Pancreas (tissue), 10 donors: ENCODE results near the gene FAM181A. TPM values are rescaled to one million over a fixed set of nuclear protein-coding genes. Genes with fewer than 3 reads are reported as not detected.
A peak's percentile ranks its signal among the peaks of the same experiment; 100 is the strongest.

Experiments used
- ATAC-seq, 4 donors: fragments of 200-7000 bp; cut with Tn5 transposase; one replicate each; pipeline versions ENCODE4 v1.8.0 to v1.9.1; 2020; ENCODE audit warnings: mild to moderate bottlenecking in 4 of 4, moderate library complexity in 4 of 4
- DNase-seq, 6 donors: peaks; one replicate each; pipeline ENCODE4 v3.0.0-alpha.2; 2020
- FAIRE-seq: peaks from 2 replicates; lab custom pipeline; 2012; peaks lifted over from hg19 to GRCh38; lab: Jason Lieb, UNC
- H3K27ac ChIP-seq, 4 donors: fragments of 200-600 bp; sonication (generic); 1 replicate in 3 of 4; 2 replicates in 1 of 4; pipeline versions ENCODE4 v1.5.0 to v1.8.0; 2020
- H3K27me3 ChIP-seq, 4 donors: fragments of 200-600 bp; one replicate each; pipeline ENCODE4 v1.8.0; 2021
- H3K36me3 ChIP-seq, 3 donors: fragments of 200-600 bp; sonication (generic) in 1 of 3; one replicate each; pipeline versions ENCODE4 v1.5.0 to v1.8.0; 2020 to 2021
- H3K4me1 ChIP-seq, 3 donors: fragments of 200-600 bp; one replicate each; pipeline ENCODE4 v1.8.0; 2021
- H3K4me3 ChIP-seq, 4 donors: fragments of 200-600 bp; sonication (generic) in 2 of 4; one replicate each; pipeline versions ENCODE4 v1.5.0 to v1.8.0; 2020 to 2021
- H3K9me3 ChIP-seq, 4 donors: fragments of 200-600 bp; one replicate each; pipeline ENCODE4 v1.8.0; 2021
- WGBS, 2 donors: extraction: QIAGEN DNeasy Blood & Tissue Kit; methylation state at CpG; one replicate each; pipeline ENCODE4 v1.1.7; 2013; 5-methylcytosine and 5-hydroxymethylcytosine counted together
- intact Hi-C, 3 donors: fragments of 100-400 bp; cut with DNase I; formaldehyde crosslinking; loops; one replicate each; pipeline versions ENCODE4 v1.11.1 to v1.14.2; 2022
- polyA plus RNA-seq, 2 donors: library from polyadenylated mRNA; stranded (reverse); fragments of 200-250 nt; gene quantifications; one replicate each; pipeline ENCODE4 v1.2.3, GENCODE V29; 2013
- total RNA-seq, 6 donors: library from RNA; stranded (reverse); fragmentation: NEBNext Ultra II Directional in 4 of 6; extraction: Animal tissue kit (Norgen Biotek cat#: 25700) in 4 of 6; gene quantifications; one replicate each; pipeline versions ENCODE4 v1.2.1 to v1.2.4, GENCODE V29; 2021 to 2023
- TF ChIP-seq, protein P1 (sequence below), 4 donors: fragments of 200-600 bp; sonication (generic) in 3 of 4; IDR thresholded peaks; one replicate each; pipeline versions ENCODE4 v1.5.0 to v1.8.0; 2021; ENCODE audit warnings: antibody characterized with exemption in 4 of 4
- donor health status: healthy with polysubstance abuse.
- donor health status: DM: no; HTN: no; CAD: no; lungs with moderate emphysema.
- donor health status: DM: no; HTN: no; CAD: no.
- donor health status: control.
- donor health status: control.
- donor health status: Bipolar disorder and iron deficiency.
- donor health status: DM: yes; HTN: yes; CAD: no.
- donor health status: DM: no; HTN: no; CAD: no.
- donor health status: DM: no; HTN: no; CAD: no.
- donor health status: DM: yes; HTN: yes; CAD: no.

FAM181A gene
- total and polyA plus RNA-seq, 8 donors, result not detected

DNA sequence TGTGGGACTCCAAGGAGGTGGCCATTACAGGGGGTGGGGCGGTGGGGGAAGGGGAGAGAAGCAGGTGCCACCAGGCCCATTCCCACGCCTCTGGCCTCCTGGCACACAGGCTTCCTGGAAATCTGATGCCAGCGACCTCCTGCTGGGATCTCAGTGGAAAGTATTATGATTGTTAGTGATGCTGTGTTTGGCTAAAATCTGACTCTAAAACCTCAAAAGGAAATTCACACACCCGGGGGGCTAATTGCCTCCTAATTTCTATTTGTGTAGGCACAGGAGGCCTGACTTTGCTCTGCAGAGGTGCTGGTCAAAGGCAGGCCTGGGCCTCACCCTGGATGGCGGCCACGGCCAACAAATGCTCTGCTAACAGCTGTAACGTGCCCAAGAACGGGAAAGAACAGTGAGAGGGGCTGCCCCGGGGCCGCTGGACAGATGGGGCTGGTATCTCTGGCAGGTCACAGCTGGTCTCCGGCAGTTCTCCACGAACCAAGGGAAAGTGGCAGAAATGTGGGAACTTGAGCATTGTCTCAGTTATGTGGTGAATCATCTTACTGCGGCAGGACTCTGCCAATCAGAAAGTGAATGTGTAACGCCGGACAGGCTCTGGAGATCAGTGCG is 14.3 kb downstream of the FAM181A start:
- no peaks in the 10 kb centered on the region for H3K36me3 ChIP-seq
- intact Hi-C loops, result no loop called here
- ATAC-seq, result peak; percentile 82 to 87 (median 84)

DNA sequence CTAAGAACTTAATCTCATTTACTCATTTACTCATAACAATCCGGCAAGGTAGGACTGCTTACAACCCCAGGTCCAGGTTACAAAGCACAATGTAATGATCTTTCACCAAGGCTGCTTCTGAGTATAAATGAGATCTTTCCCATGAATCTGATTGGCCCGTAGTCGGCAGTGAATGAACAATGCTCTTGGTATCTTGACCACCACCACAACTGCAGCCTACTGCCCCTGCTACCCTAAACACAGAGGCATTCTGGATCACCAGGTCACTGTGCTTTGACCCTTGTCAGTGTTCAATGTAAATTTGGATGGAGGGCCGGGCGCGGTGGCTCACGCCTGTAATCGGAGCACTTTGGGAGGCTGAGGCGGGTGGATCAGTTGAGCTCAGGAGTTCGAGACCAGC is 15.9 kb downstream of the FAM181A start:
- WGBS, 2 donors, result 87 to 90% methylated on average over 10 of the region's 10 CpGs
- Histone ChIP-seq H3K36me3 (no peaks in the 10 kb centered on the region), H3K27ac (peak overlapping the region in 3 of 4 donors; percentile 97), H3K27me3 (no peaks in the 10 kb centered on the region), H3K4me3 (no peak overlapping the region), H3K4me1 (peaks cover 21 to 32% (median 23%) of the 10 kb centered on the region in 3 donors), H3K9me3 (no peaks in the 10 kb centered on the region)
- TF ChIP-seq, protein P1, sequence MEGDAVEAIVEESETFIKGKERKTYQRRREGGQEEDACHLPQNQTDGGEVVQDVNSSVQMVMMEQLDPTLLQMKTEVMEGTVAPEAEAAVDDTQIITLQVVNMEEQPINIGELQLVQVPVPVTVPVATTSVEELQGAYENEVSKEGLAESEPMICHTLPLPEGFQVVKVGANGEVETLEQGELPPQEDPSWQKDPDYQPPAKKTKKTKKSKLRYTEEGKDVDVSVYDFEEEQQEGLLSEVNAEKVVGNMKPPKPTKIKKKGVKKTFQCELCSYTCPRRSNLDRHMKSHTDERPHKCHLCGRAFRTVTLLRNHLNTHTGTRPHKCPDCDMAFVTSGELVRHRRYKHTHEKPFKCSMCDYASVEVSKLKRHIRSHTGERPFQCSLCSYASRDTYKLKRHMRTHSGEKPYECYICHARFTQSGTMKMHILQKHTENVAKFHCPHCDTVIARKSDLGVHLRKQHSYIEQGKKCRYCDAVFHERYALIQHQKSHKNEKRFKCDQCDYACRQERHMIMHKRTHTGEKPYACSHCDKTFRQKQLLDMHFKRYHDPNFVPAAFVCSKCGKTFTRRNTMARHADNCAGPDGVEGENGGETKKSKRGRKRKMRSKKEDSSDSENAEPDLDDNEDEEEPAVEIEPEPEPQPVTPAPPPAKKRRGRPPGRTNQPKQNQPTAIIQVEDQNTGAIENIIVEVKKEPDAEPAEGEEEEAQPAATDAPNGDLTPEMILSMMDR (IDR thresholded peaks at IDR 0.05), result no peak
- DNase-seq, result no peak
- FAIRE-seq, result no peak
- intact Hi-C loops, result no loop called here
- no peak for ATAC-seq

More for the DNA sequence above, 14.3 kb downstream of the FAM181A start:
- WGBS, 2 donors, result 18 to 29% methylated on average over 16 of the region's 16 CpGs
- Histone ChIP-seq H3K9me3 (no peaks in the 10 kb centered on the region), H3K4me1 (peaks cover 21 to 28% (median 23%) of the 10 kb centered on the region in 3 donors), H3K4me3 (no peak overlapping the region), H3K27ac (peak overlapping the region; percentile 87 to 97 (median 97)), H3K27me3 (no peaks in the 10 kb centered on the region)
- TF ChIP-seq, protein P1 (IDR thresholded peaks at IDR 0.05), result no peak
- FAIRE-seq (no peak), DNase-seq (peak; percentile 75 to 91 (median 89))

DNA sequence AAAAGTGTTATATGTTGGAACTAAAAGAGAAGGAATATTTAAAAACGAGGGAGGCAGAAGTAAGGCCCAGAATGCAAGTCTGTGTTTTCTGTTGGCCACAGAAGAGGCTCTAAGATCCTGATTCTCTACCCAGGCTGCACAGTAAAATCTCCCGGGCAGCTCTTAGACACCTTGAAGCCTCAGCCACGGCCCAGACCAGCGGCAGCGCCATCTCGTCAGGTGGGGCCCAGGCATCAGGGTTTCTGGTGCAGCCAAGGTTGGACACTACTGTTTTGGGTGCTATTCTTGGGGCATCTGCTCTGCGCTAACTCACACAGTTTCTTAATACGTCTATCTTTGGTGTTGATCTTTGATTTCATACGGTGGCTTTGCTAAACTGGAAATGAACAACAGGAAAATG is 16.8 kb downstream of the FAM181A start:
- intact Hi-C loops, result no loop called here
- ATAC-seq (no peak), FAIRE-seq (no peak), DNase-seq (no peak)
- H3K4me3 ChIP-seq, result no peak overlapping the region
- H3K36me3 ChIP-seq, result no peaks in the 10 kb centered on the region
- peaks cover 21 to 32% (median 23%) of the 10 kb centered on the region in 3 donors for H3K4me1 ChIP-seq
- TF ChIP-seq, protein P1 (IDR thresholded peaks at IDR 0.05), result no peak
- no peaks in the 10 kb centered on the region for H3K27me3 ChIP-seq
- no peaks in the 10 kb centered on the region for H3K9me3 ChIP-seq
- peak overlapping the region in 2 of 4 donors; percentile 2 to 7 for H3K27ac ChIP-seq
- 91 to 92% methylated on average over 9 of the region's 9 CpGs for WGBS, 2 donors

DNA sequence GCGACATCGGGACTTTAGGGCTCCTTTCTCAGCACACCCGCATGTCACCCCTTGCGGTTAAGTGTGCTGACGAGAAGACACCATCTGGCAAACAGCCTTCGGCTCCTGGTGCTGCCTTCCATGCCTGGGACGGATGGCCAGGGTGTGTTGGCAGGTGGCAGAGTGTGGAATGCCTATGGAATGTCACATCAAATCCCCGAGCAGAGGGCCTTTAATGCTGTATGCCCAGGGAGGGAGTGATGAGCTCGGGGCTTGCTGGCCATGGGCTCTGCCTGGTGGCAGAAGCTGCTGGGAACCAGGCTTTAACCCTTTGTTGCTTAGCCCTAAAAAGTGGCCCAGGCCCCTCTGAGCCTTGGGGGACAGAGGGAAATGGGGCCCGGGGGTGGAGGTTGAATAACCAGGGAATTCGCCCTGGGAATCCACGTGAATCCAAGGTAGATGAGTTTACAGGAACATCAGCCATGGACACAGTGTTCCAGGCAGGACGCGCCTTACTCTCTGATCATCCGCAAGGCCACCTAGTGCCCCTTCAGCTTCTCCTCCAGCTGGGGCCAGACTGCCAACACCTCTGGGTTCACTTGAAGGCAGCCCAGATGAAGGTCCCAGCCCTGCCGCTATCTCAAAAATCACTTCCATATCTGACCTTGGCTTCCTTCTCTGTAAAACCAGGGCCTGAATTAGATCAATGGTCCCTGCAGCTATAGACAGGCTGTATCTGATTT is 17.4 kb downstream of the FAM181A start:
- H3K9me3 ChIP-seq, result no peaks in the 10 kb centered on the region

More for the DNA sequence above, 17.4 kb downstream of the FAM181A start:
- DNase-seq (no peak), ATAC-seq (no peak), FAIRE-seq (no peak)
- Histone ChIP-seq H3K27me3 (no peaks in the 10 kb centered on the region), H3K4me3 (no peak overlapping the region), H3K36me3 (no peaks in the 10 kb centered on the region), H3K27ac (peak overlapping the region in 2 of 4 donors; percentile 7 to 22), H3K4me1 (peaks cover 21 to 32% (median 23%) of the 10 kb centered on the region in 3 donors)
- WGBS, 2 donors, result 74 to 84% methylated on average over 16 of the region's 16 CpGs
- TF ChIP-seq, protein P1 (IDR thresholded peaks at IDR 0.05), result no peak
- intact Hi-C loops, result no loop called here
